Cardiac septum (tissue), 1 donor: ENCODE measurements around the gene TMEM131L. TPM values are rescaled to one million over a fixed set of nuclear protein-coding genes. Genes with fewer than 3 reads are reported as not detected.
"Not testable (repeated sequence)": the region's sequence is repeated elsewhere in the genome, so short reads cannot be mapped to it uniquely, and the experiment has no call there.

Experiments
- DNase-seq: peaks from one replicate; pipeline ENCODE4 v3.0.0-alpha.2; 2020; ENCODE audit warnings: low spot score
- intact Hi-C: fragments of 100-400 bp; cut with DNase I; formaldehyde crosslinking; loops from one replicate; pipeline ENCODE4 v1.14.0; 2022
- total RNA-seq: library from RNA; stranded (reverse); fragmentation: NEBNext Ultra II Directional; extraction: Animal tissue kit (Norgen Biotek cat#: 25700); gene quantifications from one replicate; pipeline ENCODE4 v1.2.1, GENCODE V29; 2021
- donor health status: DM: no; HTN: no; CAD: no.

Gene TMEM131L
- total RNA-seq, 1 donor from 2014 or later, result 21.2 TPM

DNA sequence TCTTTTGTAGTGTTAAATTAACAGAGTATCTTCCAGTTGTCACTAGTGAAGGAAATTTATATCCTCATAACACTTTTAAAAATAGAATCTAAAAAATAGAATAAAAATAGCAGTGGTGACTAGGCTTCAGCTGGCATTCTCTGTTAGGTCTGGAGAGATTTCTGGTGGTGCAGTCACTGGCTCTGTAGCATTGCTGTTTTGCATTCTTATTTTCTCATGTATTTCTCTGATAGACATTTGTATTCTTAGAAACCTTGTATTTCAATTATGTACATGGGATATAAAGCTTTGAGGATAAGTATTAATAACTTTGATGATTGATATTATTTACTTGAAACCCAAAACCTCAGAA, 87.6 kb downstream of the TMEM131L start:
- no peak for DNase-seq
- intact Hi-C loops, result loop anchor here (5.0 kb wide), 1 partner anchor 86 kb away; the partner anchor contains the start of gene TMEM131L

DNA sequence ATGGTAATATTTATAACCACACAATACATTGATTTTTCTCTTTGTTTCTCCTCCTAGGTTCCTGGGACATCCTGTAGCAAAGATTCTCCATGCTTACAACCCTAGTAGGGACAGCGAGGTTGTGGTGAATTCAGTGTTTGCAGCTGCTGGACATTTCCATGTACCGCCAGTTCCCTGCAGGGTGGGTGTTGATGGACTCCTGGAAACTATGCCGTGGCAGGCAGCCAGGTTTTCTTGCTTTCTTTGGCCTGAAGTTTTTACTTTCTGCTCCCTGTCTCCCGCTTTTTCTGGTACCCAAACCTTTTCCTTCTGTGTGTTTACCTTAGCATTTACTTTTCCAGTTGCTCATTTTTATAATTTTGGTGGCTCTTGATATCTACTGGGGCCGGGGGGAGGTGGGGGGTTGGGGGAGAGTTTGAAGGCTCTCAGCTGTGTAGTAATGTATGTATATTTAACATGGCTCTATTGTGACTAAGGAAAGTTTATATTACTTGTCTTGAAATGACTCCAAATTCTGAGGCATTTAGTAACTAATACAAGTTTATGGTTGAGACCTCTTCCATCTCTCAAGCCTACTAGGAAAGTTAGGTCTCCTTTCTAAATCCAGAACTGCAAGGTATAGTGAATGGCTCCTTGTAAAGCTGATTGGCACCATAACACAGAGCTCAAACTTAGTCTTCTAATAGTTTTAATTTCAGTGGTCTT, 89.7 kb downstream of the TMEM131L start:
- intact Hi-C loops, result no loop called here

DNA sequence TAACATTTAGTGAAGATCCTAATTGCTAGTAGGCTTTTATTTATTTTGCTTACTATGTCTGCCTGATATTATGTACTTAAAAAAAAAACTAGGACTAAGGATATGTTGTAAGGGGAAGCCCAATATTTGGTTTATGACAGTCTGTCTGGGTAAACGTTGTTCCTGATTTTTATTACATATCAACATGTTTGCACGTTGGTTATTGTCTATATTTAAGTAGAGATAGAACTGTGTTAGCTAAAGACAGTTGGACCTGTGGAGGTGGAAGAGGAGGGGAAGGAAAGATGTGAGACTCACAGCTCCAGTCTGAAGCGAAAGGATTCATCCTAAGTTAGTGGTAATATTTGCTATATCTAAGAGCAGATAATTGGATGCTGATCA, 90.3 kb downstream of the TMEM131L start:
- DNase-seq, result no peak
- intact Hi-C loops, result no loop called here

More for the DNA sequence above, 89.7 kb downstream of the TMEM131L start:
- peak; percentile 83 for DNase-seq

DNA sequence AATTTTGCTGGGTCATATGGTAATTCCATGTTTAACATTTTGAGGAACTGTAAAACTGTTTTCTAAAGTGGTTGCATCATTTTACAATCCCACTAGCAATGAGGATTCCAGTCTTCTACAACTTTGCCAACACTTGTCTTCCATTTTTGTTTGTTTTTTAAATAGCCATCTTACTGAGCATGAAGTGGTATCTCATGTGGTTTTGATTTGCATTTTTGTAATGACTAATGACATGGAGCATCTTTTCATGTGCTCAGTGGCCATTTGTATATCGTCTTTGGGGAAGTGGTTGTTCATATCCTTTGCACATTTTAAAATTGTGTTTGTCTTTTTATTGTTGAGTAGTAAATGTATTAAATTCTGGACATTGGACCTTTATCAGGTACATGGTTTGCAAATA, 94.7 kb downstream of the TMEM131L start:
- intact Hi-C loops, result no loop called here
- no peak for DNase-seq

DNA sequence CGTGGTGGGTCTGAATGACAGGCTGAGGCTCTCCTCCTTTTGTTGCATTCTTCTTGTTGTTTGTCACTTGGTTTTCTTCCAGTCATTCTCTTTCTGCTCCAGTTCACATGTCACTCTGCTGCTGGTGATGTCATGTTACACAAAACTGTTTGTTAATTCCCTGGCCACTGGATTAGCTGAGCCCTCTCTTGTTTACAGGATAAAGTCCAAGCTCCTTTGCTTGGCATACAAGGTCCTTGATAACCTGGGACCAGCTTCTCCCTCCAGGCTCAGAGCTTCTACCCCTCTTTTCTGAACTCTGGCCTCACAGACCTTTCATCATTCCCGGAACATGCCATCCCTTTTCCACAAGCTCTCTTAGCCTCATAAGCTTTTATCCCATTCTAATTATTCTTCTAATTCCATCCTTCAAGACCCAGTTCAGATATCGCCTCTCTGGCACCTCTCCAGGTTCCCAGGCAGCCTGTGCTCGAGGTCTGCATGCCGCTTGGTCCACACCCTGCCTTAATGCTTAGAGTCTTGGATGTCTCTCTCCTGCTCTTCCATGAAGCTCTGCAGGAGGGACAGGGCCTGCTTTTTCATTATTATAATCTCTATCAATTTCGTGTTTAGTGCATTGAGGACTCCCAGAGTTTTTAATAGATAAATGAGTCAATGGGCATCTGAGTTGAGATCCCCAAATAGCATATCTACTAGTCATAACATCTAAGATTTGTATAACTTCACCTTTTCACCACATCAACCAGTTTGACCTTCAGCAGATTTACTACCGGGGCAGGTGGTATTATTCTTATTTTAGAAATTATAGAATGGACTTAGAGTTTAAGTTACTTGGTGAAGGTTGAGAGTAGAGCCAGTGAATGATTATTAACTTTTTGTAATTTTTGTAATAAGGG, 98.7 kb downstream of the TMEM131L start:
- intact Hi-C loops, result no loop called here
- no peak for DNase-seq

DNA sequence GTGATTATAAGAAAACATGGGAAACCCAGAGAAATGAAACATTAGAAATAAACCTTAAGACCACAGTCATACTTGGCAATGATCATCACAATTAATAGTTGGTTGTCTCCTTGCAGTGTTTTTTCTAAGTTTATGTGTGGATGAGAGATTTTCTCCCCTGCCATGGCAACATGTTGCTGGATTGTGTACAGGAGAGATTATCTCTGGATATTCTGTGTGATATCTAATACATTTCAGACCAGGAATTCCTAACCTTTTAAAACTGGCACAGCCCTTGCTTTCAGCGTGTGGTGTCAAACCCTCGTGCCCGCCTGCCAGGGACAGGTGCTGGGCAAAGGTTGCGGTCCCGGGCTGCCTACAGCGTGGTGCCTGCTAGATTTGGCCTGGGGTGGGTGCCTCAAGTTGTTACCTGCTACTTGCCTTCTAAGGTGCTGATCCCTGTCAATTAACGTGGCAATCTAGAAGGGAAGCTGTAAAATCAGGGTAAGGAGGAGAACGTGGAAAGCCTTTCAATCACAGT, 100.5 kb downstream of the TMEM131L start:
- intact Hi-C loops, result no loop called here
- no peak for DNase-seq

DNA sequence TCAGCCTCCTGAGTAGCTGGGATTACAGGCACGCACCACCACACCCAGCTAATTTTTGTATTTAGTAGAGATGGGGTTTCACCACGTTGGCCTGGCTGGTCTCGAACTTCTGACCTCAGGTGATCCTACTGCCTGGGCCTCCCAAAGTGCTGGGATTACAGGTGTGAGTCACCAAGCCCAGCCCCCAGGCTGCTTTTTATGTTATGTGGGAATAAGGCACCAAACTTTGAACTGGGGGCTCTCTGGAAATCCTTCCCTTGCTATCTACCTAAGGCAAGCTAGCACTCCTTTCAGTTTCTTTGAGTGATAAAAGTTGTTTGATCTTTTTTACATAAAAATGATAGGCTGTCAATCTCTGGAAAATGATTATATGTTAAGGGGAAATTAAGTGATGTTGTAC, 101.5 kb downstream of the TMEM131L start:
- intact Hi-C loops, DNase-seq: not testable (repeated sequence)

DNA sequence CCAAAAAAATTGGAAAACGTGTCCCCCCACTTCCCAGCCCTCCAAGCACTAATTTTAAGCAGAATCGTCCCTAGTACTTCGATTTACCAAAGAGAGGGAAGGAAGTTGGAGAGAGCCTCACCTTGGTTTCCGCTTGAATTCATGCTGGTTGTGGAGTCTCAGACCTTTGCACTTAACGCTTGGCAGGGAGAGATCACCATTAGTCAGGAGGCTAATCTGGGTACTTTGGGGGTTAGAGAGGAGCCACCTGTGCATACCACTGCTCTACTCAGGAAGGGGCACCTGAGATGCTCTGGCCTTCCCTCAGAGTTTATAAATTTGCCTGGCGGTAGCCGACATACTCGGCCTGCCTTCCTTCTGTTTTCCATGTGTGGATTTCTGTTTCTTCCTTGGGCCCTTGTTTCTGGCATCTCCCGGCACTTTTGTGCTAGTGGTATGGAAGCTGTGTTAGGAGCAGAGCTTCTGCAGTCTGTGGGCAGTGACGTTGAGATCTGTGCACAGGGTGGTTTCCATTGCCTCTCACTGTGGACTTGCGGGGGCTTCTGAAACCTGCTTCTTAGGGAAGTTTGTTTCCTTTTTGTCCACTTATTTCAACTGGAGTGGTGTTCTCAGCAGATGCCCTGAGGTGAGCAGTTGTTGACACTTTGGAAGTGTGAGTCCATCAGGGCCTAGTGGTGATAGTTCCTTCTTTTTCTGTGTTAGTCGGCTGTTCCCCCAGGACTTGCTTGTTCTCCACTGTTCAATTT, 104.2 kb downstream of the TMEM131L start:
- intact Hi-C loops, result loop anchor here (5.0 kb wide), 2 partner anchors 33 to 83 kb away; no protein-coding TSS in a partner anchor
- no peak for DNase-seq

DNA sequence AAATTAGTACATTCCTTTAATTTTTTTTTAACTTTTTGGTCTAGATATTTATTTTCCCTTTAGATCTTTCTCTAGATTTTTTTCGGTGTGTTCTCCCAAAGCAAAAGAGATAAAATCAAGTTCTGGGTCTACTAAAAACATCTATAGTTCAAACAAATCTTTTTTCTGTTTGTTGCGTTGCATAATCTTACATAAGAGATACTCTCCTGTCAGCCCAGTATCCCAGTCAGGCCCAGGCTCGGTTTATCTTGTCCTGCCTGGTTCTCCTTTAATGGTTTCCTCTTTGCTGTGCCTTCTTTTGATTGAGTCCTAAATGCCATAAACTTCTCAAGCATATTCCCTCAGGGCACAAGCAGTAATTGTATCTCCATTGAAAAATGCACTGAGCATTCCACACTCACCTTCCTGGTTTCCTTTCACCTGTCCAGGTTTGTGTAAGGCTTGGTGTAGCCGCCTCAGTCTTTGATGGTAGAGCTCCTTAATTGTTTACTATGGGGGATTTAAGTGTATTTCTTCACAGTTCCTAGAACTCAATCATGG, 104.9 kb downstream of the TMEM131L start:
- intact Hi-C loops, result loop anchor here (5.0 kb wide), 2 partner anchors 34 to 84 kb away; no protein-coding TSS in a partner anchor
- DNase-seq, result no peak

DNA sequence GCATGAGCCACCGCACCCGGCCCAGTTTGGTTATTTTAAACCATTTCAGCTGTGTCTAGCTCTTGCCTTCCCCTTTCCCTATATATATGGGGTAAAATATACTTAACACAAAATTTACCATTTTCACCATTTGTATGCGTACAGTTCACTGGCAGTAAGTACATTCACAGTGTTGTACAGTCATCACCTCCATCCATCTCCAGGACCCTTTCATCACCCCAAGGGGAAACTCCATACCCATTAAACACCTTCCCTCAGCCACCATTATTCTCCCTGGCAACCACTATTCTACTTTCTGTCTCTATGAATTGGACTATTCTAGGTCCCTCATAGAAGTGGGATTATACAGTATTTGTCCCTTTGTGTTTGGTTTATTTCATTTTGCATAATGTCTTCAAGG, 106.4 kb downstream of the TMEM131L start:
- DNase-seq, result no peak
- intact Hi-C loops, result loop anchor here (5.0 kb wide), 2 partner anchors 35 to 85 kb away; no protein-coding TSS in a partner anchor

DNA sequence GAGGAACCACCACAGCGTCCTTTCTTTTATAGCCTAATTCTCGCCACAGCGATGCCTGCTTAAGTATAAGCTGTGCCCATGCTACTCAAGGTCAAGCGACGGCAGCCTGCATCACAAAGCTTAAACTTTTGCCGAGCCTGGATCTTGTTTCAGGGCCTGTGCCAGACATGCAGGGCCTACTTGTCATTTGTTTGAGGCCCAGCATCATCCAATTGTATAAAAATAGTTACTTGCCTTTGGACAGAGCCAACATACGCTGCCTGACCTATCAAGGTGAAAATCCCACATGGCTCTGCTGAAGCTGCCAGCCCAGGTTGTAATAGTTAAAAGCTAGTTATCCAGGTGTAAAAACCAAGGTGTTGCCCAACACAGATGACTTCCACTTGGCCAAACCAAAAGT, 107.1 kb downstream of the TMEM131L start:
- no peak for DNase-seq
- intact Hi-C loops, result loop anchor here (5.0 kb wide), 2 partner anchors 36 to 86 kb away; no protein-coding TSS in a partner anchor

DNA sequence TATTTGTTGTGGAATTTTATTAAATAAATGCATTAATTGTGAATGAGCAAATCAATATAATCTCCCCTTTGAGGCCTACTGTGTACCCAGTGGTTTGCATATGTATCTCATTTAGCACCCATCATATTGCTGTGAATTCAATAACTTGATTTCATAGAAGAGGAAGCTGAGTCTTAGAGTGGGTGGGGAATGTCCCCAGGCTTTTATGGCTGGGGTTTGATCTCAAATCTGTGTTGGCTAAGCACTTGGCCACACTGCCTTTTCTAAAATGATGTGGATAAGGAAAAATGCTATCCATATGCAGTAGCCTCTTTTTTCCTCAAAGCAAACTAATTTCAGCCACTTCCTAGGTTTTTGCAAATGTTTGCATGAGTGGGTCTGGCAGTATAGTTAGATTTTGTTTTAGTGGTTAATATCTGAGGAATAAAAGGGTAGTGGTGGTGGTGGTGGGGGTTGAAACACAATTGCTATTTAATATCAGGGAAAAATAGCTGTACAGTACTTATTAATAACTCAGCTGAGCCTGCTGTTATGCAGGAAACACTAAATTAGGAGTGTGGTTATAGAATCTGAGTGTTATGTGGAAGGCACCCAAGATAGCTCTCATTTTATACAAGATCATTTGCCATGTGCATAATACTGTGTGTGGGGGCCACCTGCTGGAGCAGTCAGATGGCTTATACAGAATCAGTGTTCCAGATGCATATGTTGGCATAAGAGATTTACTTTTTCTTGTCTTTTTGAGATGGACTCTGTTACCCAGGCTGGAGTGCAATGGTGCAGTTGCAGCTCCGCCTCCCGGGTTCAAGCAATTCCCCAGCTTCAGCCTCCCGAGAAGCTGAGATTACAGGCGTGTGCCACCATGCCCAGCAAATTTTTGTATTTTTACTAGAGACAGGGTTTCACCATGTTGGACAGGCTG, 108.0 kb downstream of the TMEM131L start:
- DNase-seq, result no peak
- intact Hi-C loops, result loop anchor here (1.0 to 5.0 kb wide), 5 partner anchors 37 to 230 kb away; partner anchors contain the start of genes MND1 and TMEM131L

DNA sequence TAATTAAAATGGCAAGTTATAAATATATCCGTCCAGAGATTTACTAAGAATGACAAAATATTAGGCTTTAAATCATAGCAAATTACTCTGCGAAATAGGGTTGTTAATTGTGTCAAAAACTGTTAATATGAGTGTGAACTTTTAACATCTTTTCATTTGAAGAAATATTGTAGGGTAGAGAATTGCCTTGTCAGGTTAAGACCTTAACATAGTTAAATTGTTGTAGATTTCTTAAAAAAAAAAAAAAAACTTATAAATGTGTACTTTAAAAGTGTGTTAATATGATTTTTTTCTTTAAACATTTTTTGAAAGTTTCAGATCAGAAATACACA, 110.2 kb downstream of the TMEM131L start:
- no peak for DNase-seq
- intact Hi-C loops, result loop anchor here (5.0 kb wide), 1 partner anchor 434 kb away; no protein-coding TSS in a partner anchor

DNA sequence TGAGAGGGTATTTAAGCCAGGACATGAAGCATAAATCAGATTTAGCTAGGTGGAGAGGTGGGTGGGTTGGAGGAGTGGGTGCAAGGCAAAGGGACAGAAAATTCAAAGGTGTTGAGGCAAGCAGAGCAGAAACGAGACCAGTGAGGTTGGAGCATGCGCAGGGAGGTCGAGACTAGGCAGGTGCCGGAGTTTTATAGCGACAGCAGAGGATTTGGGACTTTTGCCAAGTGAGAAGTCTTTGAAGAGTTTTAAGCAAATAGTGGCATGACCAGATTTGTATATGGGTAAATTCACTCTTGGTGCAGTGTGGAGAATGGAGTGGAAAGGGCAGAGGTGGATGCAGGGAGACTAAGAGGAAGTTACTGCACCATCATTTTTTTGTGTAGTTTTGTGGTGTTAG, 110.9 kb downstream of the TMEM131L start:
- intact Hi-C loops, result loop anchor here (5.0 kb wide), 1 partner anchor 435 kb away; no protein-coding TSS in a partner anchor
- DNase-seq, result no peak

DNA sequence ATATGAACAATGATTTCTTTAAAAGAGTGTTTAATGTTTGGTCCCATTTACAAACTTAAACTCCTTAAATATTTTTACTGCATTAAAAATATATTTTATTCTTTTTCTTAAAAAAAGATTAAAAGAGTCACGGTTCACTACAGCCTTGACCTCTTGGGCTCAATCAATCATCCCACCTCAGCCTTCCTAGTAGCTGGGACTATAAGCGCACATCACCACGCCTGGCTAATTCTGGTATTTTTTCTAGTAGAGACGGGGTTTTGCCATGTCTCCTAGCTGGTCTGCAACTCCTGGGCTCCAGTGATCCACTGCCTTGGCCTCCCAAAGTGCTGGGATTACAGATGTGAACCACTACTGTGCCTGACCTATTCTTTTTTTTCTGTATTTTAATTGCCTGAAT, 113.2 kb downstream of the TMEM131L start:
- intact Hi-C loops, result loop anchor here (5.0 kb wide), 1 partner anchor 437 kb away; no protein-coding TSS in a partner anchor
- DNase-seq, result no peak

DNA sequence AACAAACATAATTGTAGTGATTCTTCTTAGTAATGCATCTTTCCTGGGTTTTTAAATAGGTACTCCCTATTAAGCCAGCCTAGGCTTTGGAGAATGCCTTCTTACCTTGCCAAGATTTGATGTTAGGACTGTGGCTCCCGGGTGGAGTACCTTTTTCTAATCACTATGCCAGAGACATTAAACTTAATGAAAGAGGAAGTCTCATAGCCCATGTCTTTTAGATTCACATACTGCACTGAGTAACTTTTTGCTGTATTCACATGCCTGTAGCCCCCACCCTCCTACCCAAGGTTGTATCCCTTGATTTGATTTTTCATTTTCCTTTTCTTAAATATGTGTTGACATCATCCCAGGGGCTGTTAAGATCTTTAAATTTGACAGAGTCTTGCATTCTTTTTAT, 113.7 kb downstream of the TMEM131L start:
- DNase-seq, result no peak
- intact Hi-C loops, result loop anchor here (5.0 kb wide), 1 partner anchor 438 kb away; no protein-coding TSS in a partner anchor

DNA sequence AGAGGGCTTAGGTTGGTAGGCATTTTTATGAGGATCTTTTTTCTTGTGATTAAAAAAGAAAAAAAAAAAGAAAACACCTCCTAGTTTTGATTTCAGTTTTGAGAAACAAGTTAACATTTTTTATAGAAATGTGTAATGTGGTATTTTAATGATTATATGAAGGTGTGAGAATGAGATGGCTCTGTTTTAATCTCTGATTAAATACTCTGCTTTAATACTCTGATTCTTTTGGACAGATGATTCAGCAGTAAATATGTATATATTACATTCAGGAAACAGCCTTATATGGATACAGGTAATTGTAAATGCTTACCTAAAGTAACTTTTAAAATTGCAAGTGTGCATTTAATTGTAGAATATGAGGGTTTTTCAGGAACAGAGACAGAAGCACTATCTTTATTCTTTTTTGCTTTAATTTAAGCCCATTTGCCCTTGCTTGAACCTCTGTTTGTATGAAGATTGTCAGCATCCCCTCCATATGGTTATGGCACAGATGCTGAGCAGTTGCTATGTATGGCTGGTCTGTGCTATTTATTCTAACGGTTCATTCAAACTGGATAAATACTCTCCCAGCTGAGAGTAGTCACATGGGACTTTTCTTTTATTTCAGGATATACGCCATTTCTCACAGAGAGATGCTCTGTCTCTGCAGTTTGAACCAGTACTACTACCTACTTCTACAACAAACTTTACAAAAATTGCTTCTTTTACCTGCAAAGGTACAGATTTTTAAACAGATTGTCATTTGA, 117.0 kb downstream of the TMEM131L start:
- intact Hi-C loops, result no loop called here
- no peak for DNase-seq
